IMR-90 (cell line): Measurements from ENCODE around the gene NUCB1. TPM values are rescaled to one million over a fixed set of nuclear protein-coding genes. Genes with fewer than 3 reads are reported as not detected.

Experiments
- ATAC-seq: fragments of 200-7000 bp; cut with Tn5 transposase; 2 replicates; pipeline ENCODE4 v1.9.1; 2020; ENCODE audit warnings: low read depth, mild to moderate bottlenecking, moderate library complexity
- BruUV-seq: library from RNA; stranded (reverse); fragments of 400-500 nt; replicated peaks from 2 replicates; lab custom pipeline; 2021; lab: Mats Ljungman, UMichigan
- CTCF ChIA-PET: fragments of 300-600 bp; formaldehyde crosslinking; extraction: SDS; loops from one replicate; lab custom pipeline; 2021; ENCODE audit warnings: antibody characterized with exemption; lab: Yijun Ruan, JAX
- POLR2A ChIA-PET: fragments of 300-600 bp; sonication (Branson Sonifier 250); formaldehyde crosslinking; loops from one replicate; lab custom pipeline; 2022; ENCODE audit warnings: antibody characterized with exemption; ENCODE audit not compliant: unreplicated experiment; lab: Charles Lee
- DNase-seq: peaks from one replicate; pipeline ENCODE4 v3.0.0; 2013
- H2AFZ ChIP-seq: replicated peaks from 2 replicates; pipeline ENCODE3; 2013; ENCODE audit warnings: low read length, mild to moderate bottlenecking; ENCODE audit not compliant: poor library complexity
- H2AK5ac ChIP-seq: 2 replicates; pipeline ENCODE4 v1.6.1; 2013; ENCODE audit warnings: low read depth, low read length, inconsistent platforms
- H2AK9ac ChIP-seq: replicated peaks from 2 replicates; pipeline ENCODE3; 2013; ENCODE audit warnings: mild to moderate bottlenecking, low read depth, low read length, moderate library complexity; ENCODE audit not compliant: poor library complexity
- H2BK120ac ChIP-seq: 2 replicates; pipeline ENCODE4 v1.6.1; 2013; ENCODE audit warnings: low read depth, low read length, inconsistent platforms
- H2BK15ac ChIP-seq: 3 replicates; pipeline ENCODE4 v1.6.1; 2013; ENCODE audit warnings: low read depth, low read length, inconsistent platforms
- H2BK20ac ChIP-seq: 2 replicates; pipeline ENCODE4 v1.6.1; 2013; ENCODE audit warnings: low read depth, mild to moderate bottlenecking, inconsistent platforms, low read length, moderate library complexity
- H2BK5ac ChIP-seq: 2 replicates; pipeline ENCODE4 v1.6.1; 2013; ENCODE audit warnings: mild to moderate bottlenecking, low read depth, low read length, inconsistent platforms; ENCODE audit not compliant: poor library complexity, severe bottlenecking
- H3K14ac ChIP-seq: replicated peaks from 2 replicates; pipeline ENCODE4 v1.6.1; 2013; ENCODE audit warnings: low read depth, low read length, inconsistent platforms
- H3K18ac ChIP-seq: 2 replicates; pipeline ENCODE4 v1.6.1; 2013; ENCODE audit warnings: low read depth, low read length, control low read depth
- H3K23ac ChIP-seq: 2 replicates; pipeline ENCODE4 v1.6.1; 2013; ENCODE audit warnings: low read depth, low read length, inconsistent platforms
- H3K27ac ChIP-seq: 2 replicates; pipeline ENCODE4 v1.5.1; 2013; ENCODE audit warnings: mild to moderate bottlenecking, control low read depth, low read length; ENCODE audit not compliant: insufficient read depth
- H3K27me3 ChIP-seq: 2 replicates; pipeline ENCODE4 v1.6.1; 2013; ENCODE audit warnings: low read length; ENCODE audit not compliant: control insufficient read depth, insufficient read depth
- H3K36me3 ChIP-seq: 2 replicates; pipeline ENCODE4 v1.6.1; 2013; ENCODE audit warnings: low read length, mixed read lengths; ENCODE audit not compliant: control insufficient read depth, insufficient read depth
- H3K4ac ChIP-seq: 2 replicates; pipeline ENCODE4 v1.6.1; 2013; ENCODE audit warnings: low read depth, low read length, inconsistent platforms
- H3K4me1 ChIP-seq: 2 replicates; pipeline ENCODE4 v1.6.1; 2013; ENCODE audit warnings: low read length, mixed read lengths; ENCODE audit not compliant: control insufficient read depth, insufficient read depth
- H3K4me2 ChIP-seq: 2 replicates; pipeline ENCODE4 v1.6.1; 2013; ENCODE audit warnings: low read depth, mild to moderate bottlenecking, control low read depth, low read length, moderate library complexity
- H3K4me3 ChIP-seq: 2 replicates; pipeline ENCODE4 v1.5.1; 2013; ENCODE audit warnings: low read depth, mild to moderate bottlenecking, control low read depth, low read length, moderate library complexity; ENCODE audit not compliant: insufficient read depth
- H3K56ac ChIP-seq: 2 replicates; pipeline ENCODE4 v1.6.1; 2013; ENCODE audit warnings: low read length, inconsistent platforms; ENCODE audit not compliant: insufficient read depth; ENCODE audit errors: extremely low read depth
- H3K79me1 ChIP-seq, 2 experiments: 2 replicates each; pipeline ENCODE4 v1.6.1; 2013; ENCODE audit warnings: low read length in 2 of 2, inconsistent platforms in 1 of 2, low read depth in 1 of 2
- H3K9ac ChIP-seq: 2 replicates; pipeline ENCODE4 v1.6.1; 2013; ENCODE audit warnings: low read depth, low read length, control low read depth
- H3K9me1 ChIP-seq: 2 replicates; pipeline ENCODE4 v1.6.1; 2013; ENCODE audit warnings: low read length, inconsistent platforms; ENCODE audit not compliant: insufficient read depth
- H3K9me3 ChIP-seq: 2 replicates; pipeline ENCODE4 v1.6.1; 2013; ENCODE audit warnings: low read length; ENCODE audit not compliant: control insufficient read depth, insufficient read depth
- H4K20me1 ChIP-seq: 2 replicates; pipeline ENCODE4 v1.6.1; 2013; ENCODE audit warnings: low read length, inconsistent platforms; ENCODE audit not compliant: insufficient read depth
- H4K5ac ChIP-seq: 2 replicates; pipeline ENCODE4 v1.6.1; 2013; ENCODE audit warnings: mild to moderate bottlenecking, low read depth, low read length, control low read depth
- H4K8ac ChIP-seq, 2 experiments: 2 replicates each; pipeline ENCODE4 v1.6.1; 2013; ENCODE audit warnings: low read depth in 2 of 2, low read length in 2 of 2, control low read depth in 1 of 2, inconsistent platforms in 1 of 2
- H4K91ac ChIP-seq: 2 replicates; pipeline ENCODE4 v1.6.1; 2013; ENCODE audit warnings: low read depth, low read length, inconsistent platforms; ENCODE audit not compliant: insufficient read depth
- BHLHE40 ChIP-seq: fragments of 150-350 bp; IDR thresholded peaks from 2 replicates; pipeline ENCODE4 v1.6.1; 2016; ENCODE audit warnings: mild to moderate bottlenecking, low read depth, low read length
- CEBPB ChIP-seq: IDR thresholded peaks from 2 replicates; pipeline ENCODE4 v1.6.1; 2012; ENCODE audit warnings: low read depth, low read length, improper control_type of control experiment
- CHD1 ChIP-seq: IDR thresholded peaks from 2 replicates; pipeline ENCODE4 v1.6.1; 2012; ENCODE audit warnings: low read depth, low read length, improper control_type of control experiment
- CTCF ChIP-seq: conservative IDR thresholded peaks from 2 replicates; pipeline ENCODE4 v1.5.1; 2012; ENCODE audit warnings: mild to moderate bottlenecking, low read depth, low read length, improper control_type of control experiment
- ELK1 ChIP-seq: fragments of 150-350 bp; IDR thresholded peaks from 2 replicates; pipeline ENCODE4 v1.6.1; 2016; ENCODE audit warnings: low read depth, mild to moderate bottlenecking, low read length, moderate library complexity, borderline replicate concordance
- FOS ChIP-seq: fragments of 150-350 bp; IDR thresholded peaks from 2 replicates; pipeline ENCODE4 v1.6.1; 2016; ENCODE audit warnings: low read depth, low read length
- MAFK ChIP-seq: IDR thresholded peaks from 2 replicates; pipeline ENCODE4 v1.6.1; 2012; ENCODE audit warnings: low read depth, low read length, improper control_type of control experiment
- MAZ ChIP-seq: IDR thresholded peaks from 2 replicates; pipeline ENCODE4 v1.6.1; 2012; ENCODE audit warnings: low read depth, mild to moderate bottlenecking, low read length, improper control_type of control experiment, moderate library complexity, borderline replicate concordance
- NFE2L2 ChIP-seq: fragments of 150-350 bp; IDR thresholded peaks from 2 replicates; pipeline ENCODE4 v1.6.1; 2016; ENCODE audit warnings: low read depth, mild to moderate bottlenecking, low read length
- POLR2A ChIP-seq: IDR thresholded peaks from 2 replicates; pipeline ENCODE4 v1.6.1; 2012; ENCODE audit warnings: mild to moderate bottlenecking, low read depth, low read length
- RAD21 ChIP-seq: IDR thresholded peaks from 2 replicates; pipeline ENCODE4 v1.6.1; 2012; ENCODE audit warnings: low read length, improper control_type of control experiment
- RCOR1 ChIP-seq: IDR thresholded peaks from 2 replicates; pipeline ENCODE4 v1.6.1; 2012; ENCODE audit warnings: mild to moderate bottlenecking, low read length, improper control_type of control experiment; ENCODE audit not compliant: insufficient replicate concordance
- RFX5 ChIP-seq: IDR thresholded peaks from 2 replicates; pipeline ENCODE4 v1.8.0; 2012; ENCODE audit warnings: low read depth, mild to moderate bottlenecking, low read length, moderate library complexity
- SMC3 ChIP-seq: fragments of 150-350 bp; IDR thresholded peaks from 2 replicates; pipeline ENCODE4 v1.6.1; 2016; ENCODE audit warnings: low read depth, mild to moderate bottlenecking, antibody characterized with exemption, low read length, moderate library complexity
- USF2 ChIP-seq: fragments of 150-350 bp; IDR thresholded peaks from 2 replicates; pipeline ENCODE4 v1.6.1; 2017; ENCODE audit warnings: mild to moderate bottlenecking, antibody characterized with exemption, low read length, low read depth
- WGBS, 2 experiments: methylation state at CpG; one replicate each; pipeline versions ENCODE4 v1.1.5 to v1.1.7; 2013; ENCODE audit warnings: missing lambda C conversion rate in 2 of 2; ENCODE audit not compliant: insufficient read length in 1 of 2; ENCODE audit errors: extremely low coverage in 2 of 2; 5-methylcytosine and 5-hydroxymethylcytosine counted together
- dilution Hi-C: fragments of 300-500 bp; cut with HindIII; formaldehyde crosslinking; loops from one replicate; pipeline ENCODE4 v1.14.3; 2018; ENCODE audit warnings: low sequenced_read_pairs; ENCODE audit not compliant: unreplicated experiment
- in situ Hi-C: fragments of 300-500 bp; cut with MboI; formaldehyde crosslinking; loops from 3 replicates; pipeline ENCODE4 v1.14.3; 2019; ENCODE audit warnings: low sequenced_read_pairs, inconsistent platforms, mixed read lengths
- intact Hi-C: fragments of 100-400 bp; cut with micrococcal nuclease; formaldehyde crosslinking; loops from 2 replicates; pipeline ENCODE4 v1.10.0; 2022
- polyA plus RNA-seq, 3 experiments: library from polyadenylated mRNA; depleted of rRNA; stranded (reverse); fragments of >200 nt; gene quantifications; 2 replicates each; pipeline ENCODE4 v1.2.3, GENCODE V29; 2012; ENCODE audit warnings: low replicate concordance in 1 of 3
- total RNA-seq: library from RNA; depleted of rRNA; stranded (reverse); fragments of >200 nt; gene quantifications from 2 replicates; pipeline ENCODE4 v1.2.3, GENCODE V29; 2012

Gene NUCB1
- total and polyA plus RNA-seq, 2 of the 4 experiments (the other 2 are of a cell fraction), result 37.3 to 253 TPM

GRCh38 chr19:48950830-48951519 lies 50.9 kb downstream of the NUCB1 start:
- in situ Hi-C loops, result no loop called here
- no peak overlapping the region for H3K9ac ChIP-seq
- TF ChIP-seq RCOR1, result no peak
- TF ChIP-seq MAFK, result no peak
- no peak for TF ChIP-seq MAZ
- no peak for TF ChIP-seq USF2
- no peak for TF ChIP-seq CHD1
- TF ChIP-seq ELK1, result no peak
- TF ChIP-seq RAD21, result no peak
- no peak for TF ChIP-seq CEBPB
- no peak for TF ChIP-seq RFX5
- no peak for TF ChIP-seq SMC3
- TF ChIP-seq CTCF, result no peak
- no peak for TF ChIP-seq BHLHE40
- TF ChIP-seq NFE2L2, result no peak
- TF ChIP-seq POLR2A, result no peak
- no peak for TF ChIP-seq FOS

More at GRCh38 chr19:48950830-48951519, 50.9 kb downstream of the NUCB1 start:
- no peak overlapping the region for H3K23ac ChIP-seq
- 40% methylated on average over 2 of the region's 9 CpGs; no CpG with 5 or more reads in 1 of the 2 experiments for WGBS, 2 experiments
- intact Hi-C loops (no loop called here), dilution Hi-C loops (no loop called here)
- no peak for ATAC-seq
- no peak for DNase-seq
- no peaks in the 10 kb centered on the region; the same call in 1 of the 2 replicates for H3K36me3 ChIP-seq
- no peak overlapping the region for H4K91ac ChIP-seq
- 0 out of 2 replicates have a peak overlapping the region, but pooled peaks have one; percentile 37 for H3K14ac ChIP-seq
- peaks cover 5% of the 10 kb centered on the region; the same call in 1 of the 2 replicates for H3K4me1 ChIP-seq
- H2BK15ac ChIP-seq, result no peak overlapping the region
- no peak overlapping the region for H3K4me3 ChIP-seq
- H2AFZ ChIP-seq, result no peak overlapping the region
- no TSS peak for BruUV-seq
- H3K56ac ChIP-seq, result no peak overlapping the region
- 0 out of 4 replicates have a peak overlapping the region, but pooled peaks of 1 of the 2 experiments have one; percentile 5 for H4K8ac ChIP-seq
- H3K79me1 ChIP-seq, result peaks cover 9 to 12% of the 10 kb centered on the region in 2 experiments; a peak in 3 of 4 replicates
- no peak overlapping the region for H4K5ac ChIP-seq
- no peak overlapping the region for H2BK5ac ChIP-seq
- H2BK20ac ChIP-seq, result no peak overlapping the region
- ChIA-PET POLR2A (no interaction called here), CTCF (interaction anchor here (0.5 to 2.4 kb wide), 2 partner anchors 20 to 21 kb away, joined by 3 to 8 read pairs; no protein-coding TSS in a partner anchor)
- 0 out of 2 replicates have a peak, but pooled peaks cover 6% of the 10 kb centered on the region for H3K9me1 ChIP-seq
- peaks cover 5% of the 10 kb centered on the region; the same call in 1 of the 2 replicates for H3K9me3 ChIP-seq
- no peak overlapping the region for H3K27ac ChIP-seq
- H2AK9ac ChIP-seq, result no peak overlapping the region
- no peak overlapping the region for H2AK5ac ChIP-seq
- H3K27me3 ChIP-seq, result no peaks in the 10 kb centered on the region
- no peak overlapping the region for H3K4ac ChIP-seq
- H2BK120ac ChIP-seq, result no peak overlapping the region
- no peak overlapping the region for H3K18ac ChIP-seq
- peak overlapping the region; percentile 10; the same call in 1 of the 2 replicates for H3K4me2 ChIP-seq
- no peaks in the 10 kb centered on the region for H4K20me1 ChIP-seq
